GM18907 (cell line): ENCODE results near the gene ARHGEF17.
"Not testable (repeated sequence)": the region's sequence is repeated elsewhere in the genome, so short reads cannot be mapped to it uniquely, and the experiment has no call there.

Experiments
- ATAC-seq: cut with Tn5 transposase; IDR thresholded peaks from one replicate; pipeline ENCODE4 v1.9.1; 2021; ENCODE audit warnings: mild to moderate bottlenecking, moderate library complexity; ENCODE audit not compliant: unreplicated experiment

ARHGEF17 gene

GRCh38 chr11:73308003-73308960 lies at the start of gene ARHGEF17:
Gene ARHGEF17, plus strand, starts transcription at chr11:73308276. Its CDS starts 363 bp downstream, at chr11:73308639.
- peak; percentile 31 for ATAC-seq

- no peak for ATAC-seq
Observed at GRCh38 chr11:73259406-73260126, 48.5 kb upstream of the ARHGEF17 start.

GRCh38 chr11:73260127-73260457 lies 48.0 kb upstream of the ARHGEF17 start:
- no peak for ATAC-seq

DNA sequence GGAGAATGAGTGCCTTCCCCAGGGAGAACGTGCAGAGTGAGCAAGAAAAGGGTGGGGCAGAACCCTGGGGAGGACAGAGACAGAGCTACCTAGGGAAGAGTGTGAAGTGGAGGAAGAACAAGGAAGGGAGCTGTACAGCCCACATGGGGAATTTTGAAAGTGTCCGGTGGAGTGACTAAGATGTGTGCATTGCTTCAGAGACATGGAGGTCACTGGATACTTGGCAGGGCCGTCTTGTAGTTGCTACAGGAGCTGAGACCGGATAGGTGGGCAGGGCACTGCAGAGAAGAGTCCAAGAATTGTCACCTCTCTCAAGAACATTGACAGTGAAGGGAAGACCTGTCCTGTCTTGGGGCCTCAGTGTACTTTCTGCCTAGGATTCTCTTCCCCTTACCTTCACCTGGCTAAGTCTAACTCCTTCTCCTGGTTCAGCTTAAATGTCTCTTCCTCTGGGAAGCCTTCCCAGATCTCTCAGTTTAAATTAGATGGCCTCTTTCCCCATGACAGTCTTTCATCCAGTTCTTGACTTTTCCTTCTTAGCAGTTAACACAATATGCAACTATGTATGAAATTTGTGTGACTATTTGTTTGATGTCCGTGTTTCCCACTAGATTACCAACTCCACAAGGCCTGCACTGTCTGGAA lies 45.1 kb upstream of the ARHGEF17 start:
- ATAC-seq = no peak

DNA sequence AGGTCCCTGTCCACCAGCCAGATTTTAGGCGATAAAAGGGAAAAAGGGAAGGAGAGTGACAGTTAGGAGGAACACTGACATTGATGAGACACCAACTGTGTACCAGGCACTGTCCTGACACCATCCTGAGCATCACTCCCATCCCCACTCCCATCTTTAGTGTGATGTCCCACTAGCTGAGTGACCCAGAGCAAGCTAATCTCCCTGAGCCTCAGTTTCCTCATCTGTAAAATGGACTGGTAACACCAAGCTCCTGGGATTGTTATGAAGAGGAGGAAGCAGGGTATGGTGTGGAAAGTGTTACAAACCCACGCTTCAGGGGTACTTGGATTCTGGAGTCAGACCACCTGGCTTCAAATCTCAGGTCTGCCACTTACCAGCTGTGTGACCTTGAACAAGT lies 44.4 kb upstream of the ARHGEF17 start:
- ATAC-seq = no peak

DNA sequence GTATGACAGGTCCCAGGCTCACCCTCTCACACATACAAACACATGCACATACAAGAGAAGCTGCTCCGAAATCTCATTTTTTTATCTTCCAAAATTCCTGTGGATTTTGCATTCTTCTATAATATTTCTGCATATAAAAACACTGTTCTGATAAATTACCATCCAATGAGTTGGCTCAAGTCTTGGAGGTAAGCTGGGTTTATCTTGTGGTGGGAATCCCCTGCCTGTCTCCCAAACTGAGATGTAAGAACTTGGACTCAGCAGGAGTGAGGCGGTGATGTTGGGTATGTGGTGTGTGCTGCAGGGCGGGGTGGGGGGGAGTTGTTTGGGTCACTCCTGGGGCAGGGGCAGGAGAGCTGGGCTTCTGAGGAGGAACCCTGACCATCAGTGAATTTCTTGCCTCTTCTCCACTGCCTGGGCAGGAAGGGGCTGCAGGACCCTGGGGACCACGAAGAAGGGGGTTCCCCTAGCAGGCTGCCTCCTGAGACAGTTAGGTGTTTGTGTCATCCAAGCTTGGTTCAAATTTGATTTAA lies 42.7 kb upstream of the ARHGEF17 start:
- no peak for ATAC-seq

DNA sequence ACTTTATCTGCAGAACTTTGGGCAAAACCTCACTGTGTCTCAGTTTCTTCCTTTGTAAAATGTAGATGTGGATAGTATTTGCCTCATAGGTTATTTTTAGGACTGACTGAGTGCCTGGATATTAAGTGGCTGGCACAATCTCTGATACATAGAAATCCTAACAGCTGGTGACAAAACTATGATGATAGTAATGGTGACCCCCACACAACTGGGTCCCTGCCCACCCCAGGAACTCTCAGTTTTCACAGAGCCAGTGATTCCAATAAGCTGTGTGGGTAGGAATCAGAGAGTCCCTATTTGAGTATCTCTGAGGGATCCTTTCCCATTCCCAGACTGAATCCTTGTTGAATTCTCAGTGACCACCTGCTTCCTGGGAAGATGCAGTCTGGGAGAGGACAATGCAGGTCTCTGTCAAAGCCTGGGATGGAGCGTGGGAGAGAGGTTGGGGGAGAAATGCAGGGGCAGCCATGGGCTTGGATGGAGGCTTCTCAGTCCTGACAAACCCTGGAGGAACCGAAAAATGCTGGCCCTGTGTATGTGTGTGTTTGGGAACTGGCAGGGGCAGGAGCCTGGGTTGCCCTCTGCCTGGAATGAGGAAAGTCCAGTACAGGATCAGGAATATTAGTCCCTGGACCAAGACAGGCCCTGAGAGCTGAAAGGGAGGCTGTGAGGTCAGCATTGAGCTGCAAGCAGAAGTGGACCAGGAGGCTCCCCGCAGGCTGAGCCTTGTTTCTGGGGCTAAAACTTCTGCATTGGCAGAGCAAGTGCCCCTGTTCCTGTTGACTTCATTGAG lies 42.0 kb upstream of the ARHGEF17 start:
- ATAC-seq = no peak

DNA sequence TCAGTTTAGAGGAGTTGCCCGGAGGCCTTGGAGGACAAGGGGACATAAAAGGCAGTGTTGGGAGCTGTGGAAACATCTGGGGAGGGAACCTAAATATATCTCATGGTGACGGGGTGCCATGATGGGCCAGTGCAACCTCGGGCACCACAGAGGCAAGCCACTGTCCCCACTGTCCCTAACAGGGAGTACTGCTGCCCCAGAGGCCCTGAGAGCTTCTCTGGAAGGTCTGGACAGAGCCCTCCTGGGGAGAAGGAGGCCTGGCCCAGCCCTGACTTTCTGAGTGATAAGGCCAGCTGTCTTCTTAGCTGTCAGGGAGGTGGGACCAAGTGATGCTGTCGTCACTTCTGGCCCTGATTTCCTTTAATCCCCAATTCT lies 41.4 kb upstream of the ARHGEF17 start:
- ATAC-seq = no peak

- ATAC-seq = no peak
Observed at GRCh38 chr11:73267122-73267846, 40.8 kb upstream of the ARHGEF17 start.

DNA sequence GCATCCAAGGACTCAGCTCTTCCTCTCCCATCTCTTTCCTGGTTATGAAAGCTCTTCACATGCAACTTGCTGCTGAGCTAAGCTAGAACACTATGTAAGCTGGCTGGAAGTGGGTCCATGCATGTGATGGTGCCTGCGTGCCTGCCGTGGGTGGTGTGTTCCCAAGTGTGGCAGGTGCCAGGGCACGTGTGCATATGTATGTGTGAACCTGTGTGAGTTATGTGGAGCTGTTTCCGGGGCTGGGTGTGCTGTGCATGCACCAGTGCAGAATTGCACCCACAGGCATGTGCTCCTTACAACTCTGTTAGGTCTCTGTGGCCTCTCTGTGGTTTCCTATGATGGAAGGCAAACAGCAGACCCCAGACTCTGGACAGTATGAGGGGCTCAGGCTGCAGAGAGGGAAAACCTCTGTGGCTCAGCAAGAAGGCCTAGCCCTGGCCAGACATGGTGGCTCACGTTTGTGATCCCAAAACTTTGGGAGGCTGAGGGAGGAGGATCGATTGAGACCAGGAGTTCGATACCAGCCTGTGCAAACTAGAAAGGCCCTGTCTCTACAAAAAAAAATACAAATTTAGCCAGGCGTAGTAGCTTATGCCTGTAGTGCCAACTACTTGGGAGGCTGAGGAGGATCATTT lies 40.1 kb upstream of the ARHGEF17 start:
- no peak for ATAC-seq

DNA sequence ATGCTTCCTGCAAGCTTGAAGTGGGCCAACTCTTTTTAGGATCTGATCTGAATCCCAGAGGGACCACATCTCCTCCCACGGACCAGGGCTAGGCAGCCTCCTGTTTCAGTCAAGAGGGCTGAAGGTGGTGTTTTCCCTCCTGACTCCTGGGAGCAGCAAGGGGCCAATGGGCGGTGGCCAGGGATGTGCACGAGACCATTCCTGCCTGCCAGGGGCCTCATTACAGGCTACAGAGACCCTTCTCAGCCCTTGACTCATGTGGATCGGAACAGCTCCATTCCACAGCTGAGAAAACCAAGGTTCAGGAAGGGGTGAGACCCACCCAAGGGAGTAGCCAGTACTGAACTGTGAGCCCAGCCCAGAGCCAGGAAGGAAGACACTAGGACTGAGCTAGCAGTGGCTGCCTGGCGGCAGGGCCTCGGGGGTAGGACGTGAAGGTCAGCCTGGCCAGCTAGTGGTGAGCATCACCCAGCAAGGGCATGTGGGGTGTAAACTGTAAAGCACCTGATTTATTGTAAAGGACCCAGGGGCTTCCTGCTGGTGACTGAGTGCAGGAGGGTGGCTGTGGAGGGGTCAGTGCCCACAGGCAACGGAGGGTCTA lies 39.3 kb upstream of the ARHGEF17 start:
- ATAC-seq = no peak

- ATAC-seq = no peak
Observed at GRCh38 chr11:73269459-73270015, 38.5 kb upstream of the ARHGEF17 start.

DNA sequence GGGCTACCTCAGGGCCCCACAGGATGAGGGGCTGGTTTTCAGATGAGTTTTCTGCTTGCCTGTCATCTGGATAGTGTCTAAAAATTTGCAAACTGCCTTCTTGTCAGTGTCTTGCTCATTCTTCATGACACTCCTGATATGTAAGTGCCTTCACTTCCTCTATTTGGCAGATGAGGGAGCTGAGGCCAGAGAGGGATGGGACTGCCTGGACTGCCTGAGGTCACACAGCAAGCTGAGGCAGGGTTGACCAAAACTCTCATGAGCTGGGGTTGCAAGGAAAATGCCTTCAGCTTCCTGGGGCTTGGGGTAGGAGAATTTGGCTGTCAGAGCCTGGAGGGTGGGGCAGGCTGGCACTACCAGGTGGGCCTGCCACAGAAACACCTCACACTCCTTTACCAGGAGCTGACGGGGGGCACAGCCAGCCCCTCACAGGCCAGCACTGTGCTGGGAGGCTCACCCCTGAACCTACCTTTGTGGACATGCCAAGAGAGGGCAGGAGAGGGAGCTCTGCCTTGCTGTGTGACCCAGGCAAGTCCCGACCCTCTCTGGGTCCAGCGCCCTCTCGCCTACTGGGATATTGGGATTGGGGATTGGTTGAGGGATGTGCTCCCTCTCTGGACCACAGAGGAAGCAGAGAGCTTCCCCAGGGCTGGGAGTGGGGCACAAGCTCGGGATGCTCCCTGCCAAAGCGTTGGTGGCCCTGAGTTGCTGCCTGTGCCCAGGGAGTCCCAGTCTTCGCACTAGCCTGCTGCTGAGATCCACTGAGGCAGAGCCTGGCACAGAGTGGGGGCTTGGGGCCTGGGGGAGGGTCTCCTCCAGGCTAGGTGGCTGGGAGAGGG lies 37.8 kb upstream of the ARHGEF17 start:
- no peak for ATAC-seq

DNA sequence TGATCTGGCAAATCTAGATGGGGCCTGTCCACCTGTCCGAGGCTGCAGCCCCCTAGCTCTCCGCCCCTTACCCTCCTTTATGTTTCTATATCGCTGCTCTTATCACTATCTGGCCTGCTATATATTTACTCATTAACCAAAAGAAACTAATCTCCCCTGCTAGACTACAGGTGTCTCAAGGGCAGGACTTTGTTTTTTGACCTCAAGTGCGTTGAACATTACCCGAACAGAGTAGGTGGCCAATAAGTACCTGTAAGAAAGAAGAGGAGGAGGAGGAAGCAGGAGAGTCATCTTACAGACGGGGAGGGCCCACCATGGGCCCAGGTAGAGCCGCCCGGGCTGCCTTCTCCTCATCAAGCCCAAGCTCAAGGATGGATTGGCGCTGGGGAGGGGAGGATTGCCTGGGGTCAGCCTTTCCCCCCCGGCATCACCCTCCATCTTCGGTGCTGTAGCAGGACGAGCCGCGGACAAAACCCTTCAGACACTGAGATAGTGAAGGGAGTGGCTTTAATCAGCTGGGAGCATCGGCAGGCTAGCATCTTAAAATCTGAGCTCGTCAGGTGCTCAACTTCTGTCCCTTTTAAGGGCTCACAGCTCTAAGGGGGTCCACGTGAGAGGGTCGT lies 37.1 kb upstream of the ARHGEF17 start:
- no peak for ATAC-seq

GRCh38 chr11:73271478-73271865 lies 36.6 kb upstream of the ARHGEF17 start:
- ATAC-seq = not testable (repeated sequence)

GRCh38 chr11:73271936-73272679 lies 36.0 kb upstream of the ARHGEF17 start, which contains the start of gene P2RY6:
Gene P2RY6, plus strand, starts transcription at chr11:73272338. Its CDS starts 24,181 bp downstream, at chr11:73296519.
- no peak for ATAC-seq

DNA sequence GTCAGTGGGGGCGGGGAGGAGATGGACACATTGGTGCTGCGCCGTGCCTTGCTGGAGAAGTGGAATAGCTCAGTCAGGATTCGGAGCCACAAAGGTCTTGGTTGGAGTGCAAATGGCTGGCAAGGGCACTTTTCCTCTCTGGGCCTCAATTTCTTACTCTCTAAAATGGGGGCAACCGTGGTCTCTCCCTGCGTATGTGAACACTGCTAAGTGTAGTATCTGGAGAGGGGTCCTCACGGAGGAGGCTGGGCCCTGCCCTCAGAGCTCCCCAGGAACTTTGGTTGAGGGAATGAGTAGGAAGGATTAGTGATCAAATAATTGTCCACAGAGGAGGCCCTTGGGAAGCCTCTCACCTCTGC lies 35.4 kb upstream of the ARHGEF17 start:
- ATAC-seq = no peak
